NCI-H2171 (cell line): Measurements from ENCODE around the gene PTPRE.

ENCODE experiments used
- DNase-seq: peaks from one replicate; lab custom pipeline; 2025; lab: John Stamatoyannopoulos, UW

The PTPRE gene

DNA sequence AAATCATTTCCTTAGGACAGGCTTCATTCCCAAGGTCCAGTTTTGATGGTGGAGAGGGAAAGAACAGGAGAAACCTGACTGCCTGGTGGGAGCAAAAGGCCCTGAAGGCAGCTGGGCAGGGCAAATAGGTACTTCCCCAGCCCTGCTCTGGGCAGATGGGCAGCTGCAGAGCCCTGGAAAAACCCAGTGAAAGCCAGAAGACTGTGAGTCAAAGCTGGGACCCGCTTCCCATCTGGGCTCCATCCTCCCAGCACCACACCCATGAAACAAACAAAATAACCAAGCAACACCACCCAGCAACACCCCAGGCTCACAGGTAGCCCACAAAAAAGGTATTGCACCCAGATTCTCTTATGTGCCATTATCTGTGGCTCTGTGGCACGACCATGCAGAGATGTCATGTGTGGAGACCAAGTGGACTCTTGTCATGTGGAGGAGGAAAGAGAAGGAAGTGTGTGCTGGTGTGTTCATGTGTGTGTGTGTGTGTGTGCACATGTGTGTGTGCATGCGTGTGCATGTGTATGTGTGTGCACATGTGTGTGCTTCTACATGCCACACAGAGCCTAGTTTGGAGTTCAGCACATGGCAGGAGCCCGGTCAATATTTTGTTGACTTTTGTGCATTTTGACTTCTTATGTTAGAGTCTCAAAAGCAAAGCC is 24.0 kb upstream of the PTPRE start:
- DNase-seq, result no peak

DNA sequence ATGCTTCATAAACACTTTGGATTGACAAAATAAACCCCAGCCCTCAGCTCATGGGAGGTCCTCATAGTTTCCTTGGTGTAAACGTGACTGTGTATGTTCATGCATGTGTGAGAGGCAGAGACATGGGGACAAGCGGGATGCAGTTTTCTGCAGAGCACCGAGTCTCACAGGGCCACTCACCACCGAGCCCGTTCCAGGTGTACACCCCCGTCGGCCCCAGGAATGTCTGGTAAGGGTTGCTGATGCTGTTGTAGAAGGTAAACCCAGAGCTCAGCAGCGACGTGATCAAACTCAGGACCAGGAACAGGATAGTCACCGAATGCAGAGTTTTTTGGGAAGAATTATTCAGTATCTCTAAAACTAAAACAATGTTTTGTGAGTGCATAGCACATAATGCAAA is 23.4 kb upstream of the PTPRE start:
- DNase-seq, result no peak

DNA sequence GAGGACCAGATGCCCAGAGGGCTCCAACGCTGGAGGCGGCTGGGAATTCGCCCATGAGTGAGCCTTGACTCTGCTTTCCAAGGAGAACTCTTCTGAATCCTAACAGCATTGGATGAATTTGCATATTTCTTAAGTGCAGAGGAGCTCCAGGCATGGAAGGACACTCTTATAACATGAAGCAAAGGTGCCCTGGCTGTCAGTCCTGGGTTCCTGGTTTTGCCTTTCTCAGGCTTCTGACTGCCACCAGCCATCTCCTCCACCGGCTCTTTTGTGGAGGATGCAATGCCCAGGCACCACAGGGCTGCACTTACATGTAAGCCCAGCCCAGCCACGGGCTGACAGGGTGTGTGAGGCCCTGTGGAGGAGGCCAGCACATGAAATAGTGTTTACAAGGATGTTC is 22.4 kb upstream of the PTPRE start:
- DNase-seq, result no peak

DNA sequence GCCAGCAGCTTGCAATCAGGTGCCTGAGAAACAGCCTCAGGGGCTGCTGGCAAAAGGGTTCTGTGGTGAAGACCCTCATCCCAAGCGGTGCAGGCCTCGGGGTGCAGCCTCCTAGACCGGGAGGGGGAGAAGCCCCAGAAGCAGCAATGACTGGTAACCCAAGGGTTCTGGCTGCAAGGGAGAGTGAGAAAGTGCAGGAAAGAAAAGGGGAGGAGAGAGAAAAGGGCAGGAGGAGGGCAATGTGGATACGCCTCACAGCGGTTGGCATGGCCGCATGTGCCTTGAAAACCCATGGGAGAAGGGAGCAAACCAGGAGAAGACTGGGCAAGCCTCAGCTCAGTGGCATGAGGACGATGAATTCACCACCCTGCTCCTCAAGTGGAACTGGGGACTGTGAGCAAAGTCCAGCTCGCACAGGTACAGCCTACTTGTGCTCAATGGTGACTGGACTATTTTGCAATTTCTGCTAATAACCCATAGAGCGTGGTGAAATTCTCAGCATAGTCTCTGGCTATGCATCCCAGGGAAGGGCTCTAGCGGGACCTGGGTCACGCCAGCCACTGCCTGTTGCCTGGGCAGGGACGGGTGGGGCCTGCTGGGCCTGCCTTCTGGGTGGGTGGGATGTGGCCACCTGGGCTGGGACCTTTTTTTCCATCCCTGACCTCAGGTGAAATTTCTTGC is 20.4 kb upstream of the PTPRE start:
- DNase-seq, result no peak

DNA sequence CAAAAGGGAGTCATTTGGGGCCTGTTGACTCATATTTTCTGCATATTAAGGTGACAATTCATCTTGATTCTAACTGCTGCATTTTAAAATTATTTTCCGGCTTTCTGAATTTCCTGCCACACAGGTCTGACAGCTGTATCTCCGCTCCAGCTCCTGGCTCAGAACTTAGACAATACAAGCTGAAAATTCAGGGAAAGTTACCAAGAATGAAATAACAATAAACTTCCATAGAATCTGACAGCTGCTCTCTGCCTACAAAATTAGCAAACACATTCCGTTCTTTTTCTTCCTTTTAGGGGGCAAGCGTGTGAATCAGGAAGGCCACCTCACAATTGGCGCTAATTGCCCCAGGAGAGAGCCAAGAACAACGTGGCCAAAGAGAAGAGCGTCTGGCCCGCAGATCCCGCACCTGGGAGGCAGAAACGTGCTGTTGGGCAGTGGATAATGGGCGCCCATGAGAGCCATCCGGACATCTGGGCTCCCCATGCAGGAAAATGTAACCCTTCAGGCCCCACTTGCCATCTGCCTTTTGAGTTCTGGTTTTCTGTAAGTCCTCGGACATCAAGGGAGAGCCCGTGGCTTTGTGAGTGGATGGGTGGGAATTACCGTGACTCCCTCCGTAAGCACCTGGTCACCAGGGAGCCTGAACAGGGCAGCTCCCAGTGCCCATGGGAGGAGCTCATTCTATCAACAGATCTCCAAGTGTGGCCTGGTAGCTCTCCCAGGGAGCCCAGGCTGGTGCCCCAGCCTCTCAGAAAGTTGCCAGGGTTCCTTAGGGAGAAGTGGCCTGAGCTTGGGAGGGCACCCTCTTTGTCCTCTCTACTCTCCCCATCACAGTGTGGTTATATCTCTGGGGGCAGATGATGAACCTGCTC is 19.1 kb upstream of the PTPRE start:
- DNase-seq, result no peak

DNA sequence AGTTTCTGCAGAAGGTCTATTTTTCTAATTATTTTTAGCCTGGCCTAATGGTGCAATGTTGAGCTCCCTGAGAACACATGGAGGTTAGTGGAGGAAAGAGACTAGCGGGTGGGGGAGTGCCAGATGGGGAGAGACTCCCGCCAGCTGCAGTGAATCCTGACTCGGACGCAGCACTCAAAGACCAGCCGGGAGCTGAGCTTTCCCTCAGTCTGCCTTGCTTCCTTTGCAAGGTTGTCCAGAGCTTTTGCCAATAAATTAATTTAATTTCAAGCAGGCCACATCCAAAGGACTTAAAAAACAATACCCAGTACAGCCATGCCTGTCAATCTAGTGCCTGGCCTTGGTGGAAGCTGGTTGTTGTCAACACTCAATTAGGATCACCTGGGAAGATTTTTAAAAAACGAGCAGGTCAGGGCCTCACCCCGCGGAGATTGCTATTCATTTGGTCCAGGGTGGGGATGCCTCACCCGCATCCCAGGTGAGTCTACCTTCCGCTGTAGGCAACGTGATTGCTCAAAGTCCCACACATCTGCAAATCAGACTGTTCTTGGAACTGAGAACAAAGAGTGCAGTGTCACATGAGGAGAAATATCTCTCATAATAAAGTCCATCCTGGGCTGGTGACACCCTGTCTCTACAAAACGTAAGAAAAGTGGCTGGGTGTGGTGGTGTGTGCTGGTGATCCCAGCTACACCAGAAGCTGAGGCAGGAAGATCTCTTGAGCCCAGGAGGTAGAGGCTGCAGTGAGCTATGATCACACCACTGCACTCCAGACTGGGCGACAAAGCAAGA is 18.2 kb upstream of the PTPRE start:
- DNase-seq, result no peak

DNA sequence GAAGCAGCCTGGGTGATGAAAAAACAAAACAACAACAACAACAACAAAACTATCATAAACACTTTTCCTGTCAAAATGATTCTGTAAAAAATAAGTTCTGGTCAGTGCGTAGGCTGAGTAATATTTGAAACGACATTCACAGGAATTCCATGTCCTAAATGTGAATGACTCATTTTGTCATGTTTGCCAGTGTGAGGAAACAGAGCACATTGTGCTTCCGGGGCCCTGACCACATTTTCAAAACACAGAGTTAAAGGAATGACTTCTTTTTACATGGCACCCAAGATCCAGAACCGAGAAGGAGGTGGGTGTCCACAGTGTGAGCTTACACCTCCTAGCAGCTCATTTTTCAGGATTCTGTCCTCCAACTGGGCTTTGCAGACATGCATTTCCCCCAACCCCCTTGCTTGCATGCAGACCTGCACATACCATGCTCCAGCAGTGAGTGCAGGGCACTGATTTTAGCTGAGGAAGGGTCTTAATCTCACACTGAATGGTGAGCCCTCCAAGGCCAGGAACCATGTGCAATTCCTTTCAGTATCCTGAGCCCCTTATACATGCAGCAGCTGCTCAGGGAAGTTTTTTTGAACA is 17.2 kb upstream of the PTPRE start:
- DNase-seq, result no peak

DNA sequence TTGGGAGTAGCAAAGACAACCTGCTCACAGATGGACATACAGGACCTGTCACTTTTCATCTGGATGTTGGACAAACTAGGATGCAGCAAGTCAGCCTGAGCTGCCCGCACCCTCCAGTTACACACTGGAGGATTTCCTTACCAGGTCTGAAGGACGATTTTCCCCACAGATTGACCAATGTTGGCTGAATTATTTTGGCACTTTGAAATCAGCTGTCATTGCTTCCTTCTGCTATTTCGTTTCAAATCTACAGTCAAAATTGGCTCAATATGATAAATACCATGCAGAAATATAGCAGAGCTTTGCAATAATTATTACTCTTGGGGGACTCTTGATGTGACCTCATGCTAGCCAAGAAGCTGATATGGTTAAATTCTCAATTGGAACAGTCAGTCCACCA is 16.7 kb upstream of the PTPRE start:
- no peak for DNase-seq

DNA sequence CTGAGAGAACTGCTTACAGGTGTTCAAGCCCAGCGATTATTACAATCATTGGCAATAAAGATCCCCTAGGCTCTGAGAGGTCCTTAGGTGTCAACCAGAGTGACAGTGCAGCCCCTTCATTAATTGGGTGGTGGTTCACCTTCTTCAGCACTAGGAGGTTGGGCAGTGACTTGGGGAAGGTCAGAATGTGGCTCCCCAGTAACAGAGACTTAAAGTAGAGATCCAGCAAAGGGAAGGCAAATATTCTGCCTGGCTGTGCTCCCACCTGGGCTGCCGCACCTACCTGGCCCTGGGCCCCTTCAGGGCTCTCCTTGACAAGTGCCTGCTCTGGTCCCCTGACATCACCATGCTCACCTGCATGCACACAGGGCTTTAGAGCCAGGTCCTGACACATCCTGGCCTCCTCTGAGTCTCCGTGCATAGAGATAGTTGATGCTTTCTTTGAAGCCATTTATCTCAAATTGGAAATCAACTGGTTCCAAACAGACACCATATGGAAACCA is 16.0 kb upstream of the PTPRE start:
- no peak for DNase-seq

DNA sequence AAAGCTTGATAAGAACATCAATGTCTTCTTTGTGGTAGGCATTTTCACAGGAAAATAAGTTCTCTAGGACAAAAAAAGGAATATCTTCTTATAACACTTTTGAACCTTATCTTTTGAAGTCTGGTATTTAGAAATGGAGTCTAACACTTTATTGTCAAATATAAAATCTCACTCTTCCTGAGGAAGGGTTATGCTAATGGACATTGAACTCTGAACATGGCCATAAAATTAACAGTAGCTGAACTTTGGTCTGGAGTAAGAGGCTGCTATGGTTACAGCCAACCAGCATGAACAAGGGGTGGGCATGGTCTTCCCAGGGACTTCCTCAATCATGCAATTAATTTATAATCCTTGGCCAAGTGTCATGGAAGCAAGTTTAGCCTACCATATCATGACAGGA is 14.2 kb upstream of the PTPRE start, which contains the start of gene CLRN3:
Gene CLRN3, minus strand, starts transcription at position 199 of the 400 bp plus-strand sequence. Its CDS starts 157 bp downstream, at position 42.
- DNase-seq, result no peak

DNA sequence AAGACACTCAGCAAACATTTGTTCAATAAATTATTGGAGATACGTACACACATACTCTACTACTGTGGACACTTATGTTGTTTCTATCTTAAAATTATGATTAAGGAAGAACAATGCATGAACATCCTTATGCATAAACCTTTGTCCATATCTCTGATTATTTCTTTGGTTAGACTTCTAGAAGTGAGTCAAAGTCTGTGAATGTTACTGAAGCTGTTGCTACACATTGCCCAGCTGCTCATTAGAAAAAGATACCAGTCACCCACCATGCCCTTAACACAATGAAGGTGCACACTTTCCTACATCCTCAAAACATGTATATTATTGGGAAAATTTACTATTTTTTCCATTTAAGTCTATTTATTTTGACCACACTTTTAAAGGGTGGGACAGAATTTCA is 12.8 kb upstream of the PTPRE start:
- DNase-seq, result no peak

DNA sequence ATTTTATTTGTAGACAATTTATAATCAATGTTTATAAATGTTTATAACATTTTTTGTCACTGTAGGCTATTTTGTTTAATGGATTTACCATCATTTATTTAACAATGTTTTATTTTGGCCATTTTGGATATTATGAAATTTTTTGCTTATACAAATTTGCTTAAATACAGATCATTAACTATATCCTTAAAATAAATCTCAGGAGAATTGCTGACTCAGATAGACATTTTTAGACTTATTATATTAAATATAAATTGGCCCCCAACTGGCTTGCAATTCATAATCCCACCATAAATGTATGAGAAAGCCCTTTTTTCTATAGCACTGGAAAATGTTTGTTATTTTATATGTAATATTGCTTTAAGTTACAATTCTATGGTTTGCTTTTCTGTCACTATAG is 10.3 kb upstream of the PTPRE start:
- no peak for DNase-seq

DNA sequence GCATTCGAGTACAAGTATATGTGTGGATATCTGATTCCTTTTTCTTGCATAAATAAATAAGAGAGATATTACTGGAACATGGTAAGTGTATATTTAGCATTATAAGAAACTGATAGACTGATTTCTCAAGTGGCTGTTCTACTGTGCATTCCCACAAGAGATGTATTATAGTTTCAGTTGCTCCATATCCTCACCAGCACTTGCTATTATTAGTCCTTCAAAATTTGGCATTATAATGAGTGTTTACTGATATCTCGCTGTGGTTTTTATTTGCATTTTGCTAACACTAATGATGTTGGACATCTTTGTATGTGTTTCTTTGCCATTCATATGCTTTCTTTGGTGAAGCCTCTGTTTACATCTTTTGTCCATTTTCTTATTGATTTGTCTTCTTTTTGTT is 9.7 kb upstream of the PTPRE start:
- DNase-seq, result no peak

DNA sequence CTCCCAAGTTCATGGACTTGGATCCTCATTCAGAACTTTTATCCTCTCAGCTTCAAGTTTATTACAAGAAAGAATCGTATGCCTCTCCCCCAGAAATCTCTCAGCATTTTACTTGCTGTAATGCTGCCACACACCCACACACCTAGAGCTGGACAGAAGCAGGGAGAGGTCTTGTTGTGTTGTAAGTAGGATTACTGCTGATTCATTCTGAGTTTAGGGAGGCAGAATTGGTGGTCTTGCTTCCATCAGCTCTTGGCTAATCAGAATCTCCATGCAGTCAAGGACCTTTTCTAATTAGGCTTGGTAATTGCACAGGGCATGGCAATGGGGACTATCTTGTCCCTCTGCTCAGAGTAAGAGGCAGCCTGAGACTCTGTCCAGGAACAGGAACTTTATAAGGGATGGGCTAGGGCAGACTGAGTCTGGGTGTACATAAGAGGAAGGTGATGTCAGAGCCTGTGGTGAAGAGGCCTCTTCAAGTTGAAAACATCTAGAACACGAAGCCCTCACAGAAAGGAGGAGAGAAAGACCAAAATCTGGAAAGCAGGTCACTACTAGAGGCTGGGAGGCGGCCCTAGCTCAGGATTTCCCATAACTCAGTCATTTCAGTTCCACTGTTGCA is 7.0 kb upstream of the PTPRE start:
- DNase-seq, result no peak

DNA sequence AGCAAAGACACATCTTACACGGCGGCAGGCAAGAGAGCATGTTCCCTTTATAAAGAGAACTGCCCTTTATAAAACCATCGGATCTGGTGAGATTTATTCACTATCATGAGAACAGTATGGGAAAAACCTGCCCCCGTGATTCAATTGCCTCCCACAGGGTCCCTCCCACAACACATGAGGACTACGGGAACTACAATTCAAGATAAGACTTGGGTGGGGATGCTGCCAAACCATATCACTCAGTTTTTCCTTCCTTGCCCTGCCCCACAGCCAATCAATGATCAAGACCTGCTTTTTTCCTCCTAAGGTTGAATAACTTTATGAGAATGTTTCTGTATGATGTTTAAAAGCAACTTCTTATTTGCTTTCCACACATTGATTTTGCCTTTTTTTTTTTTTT is 3.1 kb upstream of the PTPRE start:
- DNase-seq, result no peak

DNA sequence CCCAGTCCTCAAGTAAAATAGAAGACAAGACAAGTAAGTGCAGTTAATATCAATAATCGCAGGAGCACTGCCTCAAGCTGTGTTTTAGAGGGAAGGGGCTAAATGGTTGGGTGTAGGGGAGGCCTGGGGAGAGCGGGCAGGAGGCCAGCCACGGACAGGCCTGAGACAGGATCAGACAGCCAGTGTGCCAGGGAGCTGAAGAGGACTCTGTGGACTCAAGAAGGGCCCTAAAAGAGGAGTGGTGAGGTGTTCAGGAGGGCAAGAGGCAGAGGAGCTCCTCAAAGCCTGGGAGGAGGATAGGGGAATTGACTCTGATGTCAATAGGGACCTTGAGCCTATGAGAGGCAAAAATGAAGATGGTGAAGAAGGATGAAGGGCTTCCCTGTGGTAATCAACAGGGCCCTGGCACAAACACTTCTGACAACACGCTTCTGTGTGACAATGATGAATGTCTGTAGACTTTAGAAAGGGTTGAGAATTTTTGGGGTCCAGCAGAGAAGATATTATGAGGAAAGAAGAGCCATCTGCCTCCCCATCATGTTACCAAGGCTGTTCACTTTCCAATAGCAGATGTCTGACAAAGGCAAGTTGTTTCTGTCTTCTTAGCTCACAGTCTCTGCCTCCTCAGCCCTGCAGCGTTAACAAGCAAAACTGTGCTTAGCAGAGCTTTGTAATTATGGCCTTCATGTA is 2.4 kb upstream of the PTPRE start:
- DNase-seq, result no peak

DNA sequence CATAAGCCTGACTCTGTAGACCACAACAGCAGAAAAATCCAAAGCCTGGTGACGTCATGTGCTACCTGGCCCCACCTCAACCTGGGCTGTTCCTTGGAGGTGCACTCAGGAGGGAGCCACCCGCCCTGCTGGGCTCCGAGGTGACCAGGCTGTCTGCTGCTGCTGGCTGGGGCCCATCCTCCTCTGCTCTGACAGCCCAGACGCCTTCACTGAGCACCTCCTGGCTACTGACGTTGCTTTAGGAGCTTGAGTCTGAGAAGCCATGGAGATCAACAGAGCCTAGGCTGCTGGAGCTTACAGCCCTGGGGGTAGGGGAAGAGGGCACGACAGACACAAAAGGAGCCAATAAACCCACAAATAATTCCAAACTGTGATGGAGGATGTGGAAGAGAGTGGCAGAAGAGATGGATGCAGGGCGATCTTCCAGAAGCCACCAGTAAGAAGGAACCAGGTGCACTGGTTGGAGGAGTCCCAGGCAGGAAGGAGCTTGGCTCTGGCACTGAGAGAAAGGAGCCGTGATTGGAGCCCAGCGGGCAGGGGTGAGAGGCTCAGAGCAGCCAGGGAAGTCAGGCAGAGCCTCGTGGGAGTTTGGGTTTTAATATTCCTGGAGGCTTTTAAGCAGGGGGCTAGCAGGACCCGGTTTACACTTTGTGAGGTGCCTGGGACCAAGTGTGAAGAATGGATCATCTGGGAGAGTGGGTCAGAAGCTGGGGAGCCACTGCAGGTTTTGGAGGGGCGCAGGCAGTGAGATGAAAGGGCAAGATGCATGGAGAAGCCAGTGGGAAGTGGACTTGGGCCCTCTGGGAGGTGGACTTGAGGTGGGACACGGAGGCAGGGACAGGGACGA is 1.7 kb upstream of the PTPRE start:
- DNase-seq, result no peak

DNA sequence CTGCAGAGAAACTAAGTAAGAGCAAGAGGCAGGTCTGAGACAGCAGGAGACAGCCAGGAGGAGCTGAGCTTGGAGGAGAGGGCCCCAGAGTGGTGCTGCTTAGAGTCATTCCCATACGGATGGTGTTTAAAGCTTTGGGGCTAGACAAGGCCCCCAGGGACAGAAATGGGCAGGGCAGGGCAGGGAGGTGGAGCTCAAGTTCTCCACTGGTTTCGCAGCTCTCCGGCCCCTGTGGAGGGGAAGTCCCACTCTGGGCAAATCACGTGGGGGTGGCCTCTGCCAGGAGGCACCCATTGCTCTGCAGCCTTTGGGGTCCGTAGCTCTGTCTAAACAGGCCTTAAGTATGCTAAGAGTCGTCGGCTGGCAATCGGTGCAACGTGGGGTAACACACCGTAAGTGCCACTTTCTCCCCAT is 1.0 kb upstream of the PTPRE start:
- no peak for DNase-seq

DNA sequence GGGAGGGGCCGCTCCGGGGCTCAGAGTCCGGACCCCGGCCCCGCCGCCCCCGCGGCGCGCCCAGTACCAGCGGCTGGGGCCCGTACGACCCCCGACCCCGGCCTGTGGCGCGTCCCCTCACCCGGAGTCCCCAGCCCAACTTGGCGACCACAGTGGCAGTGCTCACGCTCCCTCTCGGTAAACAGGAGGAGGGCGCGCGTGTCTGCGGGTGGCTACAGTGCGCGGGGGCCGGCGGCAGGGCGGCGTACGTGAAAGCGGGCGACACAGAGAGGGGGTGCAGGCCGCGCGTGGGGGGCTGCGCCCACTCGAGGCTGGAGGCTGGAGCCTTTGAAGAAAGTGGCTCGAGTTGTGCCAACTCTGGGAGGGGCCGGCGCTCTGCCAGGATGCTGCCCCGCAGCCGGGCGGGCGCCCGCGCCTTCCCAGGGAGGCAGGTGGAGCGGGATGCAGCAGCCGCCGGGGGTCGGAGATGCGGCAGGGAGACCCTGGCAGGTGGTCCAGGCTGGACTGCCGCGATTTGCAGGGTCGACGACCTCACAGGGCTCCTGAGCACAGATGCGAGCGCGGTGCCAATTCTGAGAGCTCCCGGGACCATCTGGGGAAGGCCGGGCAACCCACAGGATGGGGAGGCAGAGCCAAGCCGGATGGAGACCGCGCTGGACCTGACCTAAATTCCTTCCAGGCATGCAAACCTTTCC is 655 bp downstream of the PTPRE start:
- no peak for DNase-seq
